Brain microvascular endothelial cell (primary cell): ENCODE measurements around the gene CELF1.

Experiments
- DNase-seq: peaks from one replicate; pipeline ENCODE4 v3.0.0-alpha.2; 2020
- H3K27ac ChIP-seq: fragments of 250-450 bp; sonication (Bioruptor Pico); 2 replicates; pipeline ENCODE4 v1.5.1; 2020; ENCODE audit warnings: mild to moderate bottlenecking, moderate library complexity
- H3K27me3 ChIP-seq: fragments of 250-450 bp; sonication (Bioruptor Pico); replicated peaks from 2 replicates; pipeline ENCODE4 v1.5.1; 2020; ENCODE audit warnings: mild to moderate bottlenecking
- H3K36me3 ChIP-seq: fragments of 250-450 bp; sonication (Bioruptor Pico); replicated peaks from 2 replicates; pipeline ENCODE4 v1.5.1; 2020; ENCODE audit warnings: mild to moderate bottlenecking
- H3K4me3 ChIP-seq: 2 replicates; pipeline ENCODE4 v1.5.1; 2011; ENCODE audit warnings: low read depth, mild to moderate bottlenecking, control low read depth, low read length, moderate library complexity
- in situ Hi-C: cut with HindIII; loops from 2 replicates; pipeline ENCODE4 v1.10.0; 2017; ENCODE audit warnings: low sequenced_read_pairs, low pct_ligation_motif_present
- TF ChIP-seq, protein P1 (sequence below): IDR thresholded peaks from 2 replicates; pipeline ENCODE4 v1.5.1; 2011; ENCODE audit warnings: low read depth, mild to moderate bottlenecking, moderate library complexity, low read length, control low read depth, inconsistent platforms; ENCODE audit errors: missing control alignments

CELF1 gene

DNA sequence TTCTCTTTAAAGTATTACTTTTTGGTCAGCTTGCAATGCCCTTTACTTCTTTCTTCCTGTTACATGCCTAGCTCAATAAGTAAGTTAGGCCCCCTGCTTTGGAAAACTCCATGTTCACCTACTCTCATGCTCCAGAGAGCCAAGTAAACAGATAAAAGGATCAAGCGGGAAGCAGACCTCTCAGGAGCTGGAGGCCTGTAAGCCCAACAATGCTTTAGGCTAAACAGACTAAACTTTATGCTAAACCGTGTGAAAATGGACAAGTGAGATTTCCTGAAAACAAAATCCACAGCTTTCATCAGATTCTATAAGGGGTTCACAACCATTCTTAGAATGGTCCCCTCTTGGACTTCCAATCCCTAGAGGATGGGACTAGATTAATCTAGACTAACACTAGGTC lies 40.2 kb downstream of the CELF1 start:
- Histone ChIP-seq H3K27me3 (no peaks in the 10 kb centered on the region), H3K36me3 (no peaks in the 10 kb centered on the region), H3K27ac (peak overlapping the region; percentile 91), H3K4me3 (no peak overlapping the region)
- TF ChIP-seq, protein P1, sequence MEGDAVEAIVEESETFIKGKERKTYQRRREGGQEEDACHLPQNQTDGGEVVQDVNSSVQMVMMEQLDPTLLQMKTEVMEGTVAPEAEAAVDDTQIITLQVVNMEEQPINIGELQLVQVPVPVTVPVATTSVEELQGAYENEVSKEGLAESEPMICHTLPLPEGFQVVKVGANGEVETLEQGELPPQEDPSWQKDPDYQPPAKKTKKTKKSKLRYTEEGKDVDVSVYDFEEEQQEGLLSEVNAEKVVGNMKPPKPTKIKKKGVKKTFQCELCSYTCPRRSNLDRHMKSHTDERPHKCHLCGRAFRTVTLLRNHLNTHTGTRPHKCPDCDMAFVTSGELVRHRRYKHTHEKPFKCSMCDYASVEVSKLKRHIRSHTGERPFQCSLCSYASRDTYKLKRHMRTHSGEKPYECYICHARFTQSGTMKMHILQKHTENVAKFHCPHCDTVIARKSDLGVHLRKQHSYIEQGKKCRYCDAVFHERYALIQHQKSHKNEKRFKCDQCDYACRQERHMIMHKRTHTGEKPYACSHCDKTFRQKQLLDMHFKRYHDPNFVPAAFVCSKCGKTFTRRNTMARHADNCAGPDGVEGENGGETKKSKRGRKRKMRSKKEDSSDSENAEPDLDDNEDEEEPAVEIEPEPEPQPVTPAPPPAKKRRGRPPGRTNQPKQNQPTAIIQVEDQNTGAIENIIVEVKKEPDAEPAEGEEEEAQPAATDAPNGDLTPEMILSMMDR, result no peak
- in situ Hi-C loops, result no loop called here
- no peak for DNase-seq

DNA sequence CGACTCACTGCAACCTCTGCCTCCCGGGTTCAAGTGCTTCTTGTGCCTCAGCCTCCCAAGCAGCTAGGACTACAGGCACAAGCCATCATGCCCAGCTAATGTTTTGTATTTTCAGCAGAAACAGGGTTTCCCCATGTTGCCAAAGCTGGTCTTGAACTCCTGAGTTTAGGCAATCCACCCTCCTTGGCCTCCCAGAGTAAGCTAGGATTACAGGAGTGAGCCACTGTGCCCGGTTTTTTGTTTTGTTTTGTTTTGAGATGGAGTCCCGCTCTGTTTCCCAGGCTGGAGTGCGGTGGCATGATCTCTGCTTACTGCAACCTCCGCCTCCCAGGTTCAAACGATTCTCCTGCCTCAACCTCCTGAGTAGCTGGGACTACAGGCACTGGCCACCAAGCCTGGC lies 41.0 kb downstream of the CELF1 start:
- Histone ChIP-seq H3K27ac (peak overlapping the region; percentile 91), H3K36me3 (no peaks in the 10 kb centered on the region), H3K4me3 (no peak overlapping the region), H3K27me3 (no peaks in the 10 kb centered on the region)
- in situ Hi-C loops, result no loop called here
- TF ChIP-seq, protein P1, result no peak
- DNase-seq, result no peak

DNA sequence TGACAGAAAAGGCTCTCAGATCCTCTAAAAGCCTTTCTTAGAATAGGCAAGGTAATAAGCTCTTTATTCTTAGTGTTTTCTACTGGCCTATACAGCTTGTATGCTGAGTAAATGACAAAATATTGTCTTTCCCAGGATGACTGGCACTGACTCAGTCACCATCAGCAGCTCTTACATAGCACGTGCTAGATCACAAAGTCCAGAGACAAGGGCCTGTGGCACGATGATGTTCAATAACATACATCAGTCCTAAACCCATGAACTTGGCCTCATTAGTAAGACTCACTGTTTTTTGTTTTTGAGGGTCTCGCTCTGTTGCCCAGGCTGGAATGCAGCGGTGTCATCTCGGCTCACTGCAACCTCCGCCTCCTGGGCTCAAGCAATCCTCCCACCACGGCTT lies 42.7 kb downstream of the CELF1 start:
- DNase-seq, result peak; percentile 39
- peak overlapping the region; percentile 41 for H3K27ac ChIP-seq
- no peak overlapping the region for H3K4me3 ChIP-seq
- TF ChIP-seq, protein P1, result no peak
- no peaks in the 10 kb centered on the region for H3K27me3 ChIP-seq
- in situ Hi-C loops, result no loop called here
- H3K36me3 ChIP-seq, result no peaks in the 10 kb centered on the region

DNA sequence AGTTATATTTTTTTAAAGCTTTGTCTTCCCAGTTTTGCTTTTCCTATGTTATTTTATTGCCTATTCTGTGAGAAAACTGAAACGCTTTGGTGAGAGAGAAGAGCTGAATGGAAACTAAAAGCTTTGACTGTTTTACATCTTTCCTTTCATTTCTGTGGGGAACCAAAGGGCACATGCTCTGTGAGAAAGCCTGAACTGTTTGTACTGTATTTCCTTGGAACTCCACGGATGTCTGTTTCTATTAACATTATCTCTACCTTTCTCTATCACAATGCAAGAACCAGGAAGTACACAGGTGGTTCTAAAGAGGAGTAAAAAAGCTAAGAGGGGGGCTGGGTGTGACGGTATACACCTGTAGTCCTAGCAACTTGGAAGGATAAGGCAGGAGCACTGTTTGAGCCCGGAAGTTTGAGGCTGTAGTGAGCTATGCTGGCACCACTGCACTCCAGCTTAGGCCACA lies 43.8 kb downstream of the CELF1 start:
- Histone ChIP-seq H3K4me3 (no peak overlapping the region), H3K36me3 (no peaks in the 10 kb centered on the region), H3K27ac (no peak overlapping the region), H3K27me3 (no peaks in the 10 kb centered on the region)
- DNase-seq, result no peak
- TF ChIP-seq, protein P1, result no peak
- in situ Hi-C loops, result no loop called here

DNA sequence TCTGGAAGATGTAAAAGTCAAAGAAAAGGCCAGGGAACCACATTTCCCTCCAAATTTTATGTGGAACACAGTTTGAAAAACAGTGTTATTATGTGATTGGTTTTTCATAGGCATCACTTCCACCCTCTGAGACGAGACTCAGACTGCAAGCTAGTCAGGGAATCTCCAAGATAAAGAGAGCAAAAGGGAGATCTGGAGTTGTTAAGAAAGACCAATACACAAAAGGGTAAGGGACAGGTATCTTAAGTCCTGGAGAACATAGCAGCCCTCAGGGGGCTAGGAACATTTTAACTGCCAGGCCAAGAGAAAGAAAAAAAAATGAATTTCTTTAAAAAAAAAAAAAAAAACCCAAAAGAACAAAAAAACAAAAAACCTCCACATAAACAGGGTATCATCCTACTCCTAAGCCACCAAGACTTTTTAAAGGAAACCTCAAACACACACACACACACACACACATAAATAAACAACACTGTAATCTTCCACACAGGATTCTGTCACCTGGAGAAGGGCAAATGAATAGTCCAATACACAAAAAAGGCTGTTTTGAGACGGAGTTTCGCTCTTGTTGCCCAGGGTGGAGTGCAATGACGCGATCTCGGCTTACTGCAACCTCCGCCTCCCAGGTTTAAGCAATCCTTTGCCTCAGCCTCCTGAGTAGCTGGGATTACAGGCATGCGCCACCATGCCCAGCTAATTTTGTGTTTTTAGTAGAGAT lies 44.5 kb downstream of the CELF1 start:
- in situ Hi-C loops, result no loop called here
- H3K27me3 ChIP-seq, result no peaks in the 10 kb centered on the region
- TF ChIP-seq, protein P1, result no peak
- no peak for DNase-seq
- no peaks in the 10 kb centered on the region for H3K36me3 ChIP-seq
- no peak overlapping the region for H3K27ac ChIP-seq
- H3K4me3 ChIP-seq, result no peak overlapping the region
